GM19438 (cell line): ENCODE results near the gene IFNGR2.

Experiments used
- ATAC-seq: cut with Tn5 transposase; IDR thresholded peaks from one replicate; pipeline ENCODE4 v1.9.1; 2021; ENCODE audit warnings: low read depth; ENCODE audit not compliant: unreplicated experiment

Gene IFNGR2

DNA sequence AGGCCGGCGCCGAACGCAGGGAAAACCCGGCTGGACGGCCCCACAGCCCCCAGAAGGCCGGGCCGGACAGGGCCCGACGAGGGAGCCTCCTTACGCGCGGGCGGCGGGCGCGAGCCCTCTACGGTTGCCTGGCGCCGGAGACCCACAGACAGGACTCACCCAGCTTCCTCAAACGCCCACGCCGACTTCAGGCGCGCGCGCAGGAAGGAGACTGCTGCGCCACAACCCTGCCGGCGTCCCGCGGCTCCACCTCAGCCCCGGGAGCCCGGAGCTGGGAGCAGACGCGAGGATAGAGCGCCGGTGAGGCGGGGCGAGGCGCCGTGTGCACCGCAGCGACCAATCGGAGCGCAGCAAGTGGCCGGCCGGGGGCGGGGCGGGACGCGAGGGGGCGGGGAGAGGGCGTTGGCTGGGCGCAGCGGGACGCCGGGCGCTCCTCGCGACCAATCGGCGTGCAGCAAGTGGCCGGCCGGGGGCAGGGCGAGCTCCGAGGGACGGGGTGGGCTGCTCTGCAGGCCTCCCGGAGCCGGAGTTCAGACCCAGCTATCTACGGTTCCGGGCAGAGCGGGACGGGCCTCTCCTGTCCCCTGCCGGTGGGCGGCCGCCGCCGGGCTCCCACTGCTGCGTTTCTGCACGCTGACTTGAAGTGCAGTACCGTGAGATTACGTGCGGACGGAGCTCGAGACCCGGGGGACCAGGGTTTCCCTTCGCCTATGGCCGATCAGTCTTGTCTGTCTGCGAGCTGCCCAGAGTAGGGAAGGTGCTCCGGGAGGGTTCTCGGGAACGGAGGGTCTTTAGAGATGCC is 76.7 kb downstream of the IFNGR2 start, which contains the start of gene TMEM50B:
TSS of gene TMEM50B (minus strand) at position 296 of the 802 bp plus-strand sequence. CDS start 11,089 bp downstream, outside the sequence.
- peak; percentile 85 for ATAC-seq

DNA sequence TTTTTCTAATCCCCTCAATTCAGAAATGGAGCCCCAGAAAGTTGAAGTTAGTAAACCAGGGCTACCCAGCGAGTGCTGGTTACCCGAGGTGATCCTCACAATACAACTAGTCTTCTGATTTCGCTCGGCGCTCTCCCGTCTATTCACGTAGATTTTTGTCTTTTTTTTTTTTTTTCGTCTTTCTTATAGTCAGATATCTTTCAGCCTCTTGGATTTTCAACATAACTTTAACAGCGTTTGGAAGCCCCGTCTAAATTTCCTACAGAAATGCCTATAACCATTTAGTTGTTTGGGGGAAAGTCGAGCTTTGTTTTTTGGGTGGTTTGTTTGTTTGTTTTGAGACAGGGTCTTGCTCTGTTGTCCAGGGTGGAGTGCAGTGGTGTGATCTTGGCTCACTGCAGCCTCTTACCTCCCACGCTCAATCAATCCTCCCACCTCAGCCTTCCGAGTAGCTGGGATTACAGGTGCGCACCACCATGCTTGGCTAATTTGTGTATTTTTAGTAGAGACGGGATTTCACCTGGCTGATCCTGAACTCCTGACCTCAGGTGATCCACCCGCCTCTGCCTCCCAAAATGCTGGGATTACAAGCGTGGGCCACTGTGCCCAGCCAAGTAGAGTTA is 77.4 kb downstream of the IFNGR2 start:
- ATAC-seq: no peak

DNA sequence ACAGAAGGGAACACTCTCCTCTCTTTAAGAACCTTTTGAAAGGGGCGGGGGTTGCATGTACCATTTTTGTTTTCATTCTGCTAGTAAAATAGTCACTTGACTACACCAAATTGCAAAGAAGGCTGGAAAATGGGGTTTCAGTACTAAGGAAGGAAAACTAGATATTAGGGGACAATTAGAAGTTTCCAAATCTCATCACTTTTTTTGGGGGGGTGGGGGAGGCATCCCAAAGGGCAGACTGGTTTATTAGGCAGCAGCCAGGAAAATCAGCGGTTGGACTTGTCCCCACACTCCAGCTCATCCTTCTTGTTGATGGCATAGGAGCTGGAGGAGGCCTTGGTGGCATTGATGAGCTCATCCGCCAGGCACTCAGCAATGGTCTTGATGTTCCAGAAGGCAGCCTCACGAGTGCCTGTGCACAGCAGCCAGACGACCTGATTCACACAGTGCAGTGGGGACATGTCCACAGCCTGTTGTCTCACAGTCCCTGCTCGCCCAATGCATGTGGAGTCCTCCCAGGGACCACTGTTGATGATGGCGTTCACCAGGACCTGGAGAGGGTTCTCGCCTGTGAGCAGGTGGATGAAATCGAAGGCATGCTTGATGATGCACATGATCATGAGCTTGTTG is 78.2 kb downstream of the IFNGR2 start:
- ATAC-seq: no peak
